ENCODE data around the gene TNFSF12.

The TNFSF12 gene, protein sequence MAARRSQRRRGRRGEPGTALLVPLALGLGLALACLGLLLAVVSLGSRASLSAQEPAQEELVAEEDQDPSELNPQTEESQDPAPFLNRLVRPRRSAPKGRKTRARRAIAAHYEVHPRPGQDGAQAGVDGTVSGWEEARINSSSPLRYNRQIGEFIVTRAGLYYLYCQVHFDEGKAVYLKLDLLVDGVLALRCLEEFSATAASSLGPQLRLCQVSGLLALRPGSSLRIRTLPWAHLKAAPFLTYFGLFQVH

DNA sequence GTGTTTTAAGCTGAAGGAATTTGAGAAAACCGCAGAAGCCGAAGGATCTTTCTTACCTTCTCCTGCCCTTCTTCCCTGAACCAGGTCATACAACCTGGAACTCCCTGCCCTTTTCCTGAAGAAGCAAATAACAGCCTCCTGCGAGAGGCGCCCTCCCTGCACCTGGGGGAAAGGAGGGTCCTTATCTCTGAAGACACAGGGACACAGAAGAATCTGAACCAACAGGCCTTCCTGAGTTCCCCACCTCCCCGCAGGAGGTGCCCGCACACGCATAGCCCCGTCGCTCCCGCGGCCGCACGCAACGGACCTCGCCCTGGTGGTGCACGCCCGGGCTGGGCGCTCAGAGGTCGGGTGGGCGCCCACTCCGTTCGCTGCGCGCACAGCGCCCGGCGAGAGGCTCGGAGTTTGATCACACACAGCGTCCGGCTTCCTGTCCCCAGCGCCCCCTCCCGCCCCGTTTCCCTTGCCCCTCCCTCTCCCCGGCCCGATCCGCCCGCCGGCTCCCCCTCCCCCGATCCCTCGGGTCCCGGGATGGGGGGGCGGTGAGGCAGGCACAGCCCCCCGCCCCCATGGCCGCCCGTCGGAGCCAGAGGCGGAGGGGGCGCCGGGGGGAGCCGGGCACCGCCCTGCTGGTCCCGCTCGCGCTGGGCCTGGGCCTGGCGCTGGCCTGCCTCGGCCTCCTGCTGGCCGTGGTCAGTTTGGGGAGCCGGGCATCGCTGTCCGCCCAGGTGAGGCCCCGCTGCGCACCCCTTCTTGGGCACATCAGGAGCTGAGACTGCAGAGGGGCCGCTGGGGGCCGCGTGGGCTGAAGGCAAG lies at the start of gene TNFSF12:
Gene TNFSF12 (plus strand): TSS at position 474 of the 816 bp plus-strand sequence. CDS start 96 bp downstream, at position 570.
- ChIA-PET POLR2A (no interaction called here), CTCF (interaction anchor here (0.6 to 13.4 kb wide), 7 partner anchors 10 to 268 kb away, joined by 3 to 115 read pairs (median 3); partner anchors contain the start of genes SENP3 and TNFSF13)
- H3K4me3 ChIP-seq (ENCODE audit: low read depth, low read length): peak within 1 kb of the TSS; percentile 70
- DNase-seq (ENCODE audit: low read depth, low spot score): no peak
- TF ChIP-seq, protein P1, sequence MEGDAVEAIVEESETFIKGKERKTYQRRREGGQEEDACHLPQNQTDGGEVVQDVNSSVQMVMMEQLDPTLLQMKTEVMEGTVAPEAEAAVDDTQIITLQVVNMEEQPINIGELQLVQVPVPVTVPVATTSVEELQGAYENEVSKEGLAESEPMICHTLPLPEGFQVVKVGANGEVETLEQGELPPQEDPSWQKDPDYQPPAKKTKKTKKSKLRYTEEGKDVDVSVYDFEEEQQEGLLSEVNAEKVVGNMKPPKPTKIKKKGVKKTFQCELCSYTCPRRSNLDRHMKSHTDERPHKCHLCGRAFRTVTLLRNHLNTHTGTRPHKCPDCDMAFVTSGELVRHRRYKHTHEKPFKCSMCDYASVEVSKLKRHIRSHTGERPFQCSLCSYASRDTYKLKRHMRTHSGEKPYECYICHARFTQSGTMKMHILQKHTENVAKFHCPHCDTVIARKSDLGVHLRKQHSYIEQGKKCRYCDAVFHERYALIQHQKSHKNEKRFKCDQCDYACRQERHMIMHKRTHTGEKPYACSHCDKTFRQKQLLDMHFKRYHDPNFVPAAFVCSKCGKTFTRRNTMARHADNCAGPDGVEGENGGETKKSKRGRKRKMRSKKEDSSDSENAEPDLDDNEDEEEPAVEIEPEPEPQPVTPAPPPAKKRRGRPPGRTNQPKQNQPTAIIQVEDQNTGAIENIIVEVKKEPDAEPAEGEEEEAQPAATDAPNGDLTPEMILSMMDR (IDR thresholded peaks at IDR 0.05; ENCODE audit: insufficient read depth, low read length, missing control alignments): peak; percentile 44

DNA sequence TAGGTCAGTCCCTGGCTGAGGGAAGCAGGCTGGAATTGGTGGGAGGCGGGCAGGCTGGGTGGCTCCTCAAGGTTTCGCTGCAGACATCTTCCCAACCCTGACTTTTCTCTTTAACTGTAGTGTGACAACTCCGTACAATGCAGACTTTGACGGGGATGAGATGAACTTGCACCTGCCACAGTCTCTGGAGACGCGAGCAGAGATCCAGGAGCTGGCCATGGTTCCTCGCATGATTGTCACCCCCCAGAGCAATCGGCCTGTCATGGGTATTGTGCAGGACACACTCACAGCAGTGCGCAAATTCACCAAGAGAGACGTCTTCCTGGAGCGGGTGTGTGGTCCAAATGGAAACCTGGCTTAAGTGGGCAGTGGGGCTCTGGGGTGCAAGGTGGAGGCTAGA lies 49.7 kb upstream of the TNFSF12 start:
- H3K4me3 ChIP-seq (ENCODE audit: low read depth, low read length): no peak overlapping the region
- DNase-seq (ENCODE audit: low read depth, low spot score): no peak
- CTCF ChIA-PET: interaction anchor here (6.5 kb wide), 1 partner anchor 15 kb away, joined by 48 read pairs; no protein-coding TSS in a partner anchor
- TF ChIP-seq, protein P1 (IDR thresholded peaks at IDR 0.05; ENCODE audit: insufficient read depth, low read length, missing control alignments): no peak
- POLR2A ChIA-PET: interaction anchor here (0.7 kb wide), 1 partner anchor 14 kb away, joined by 3 read pairs; no protein-coding TSS in a partner anchor

DNA sequence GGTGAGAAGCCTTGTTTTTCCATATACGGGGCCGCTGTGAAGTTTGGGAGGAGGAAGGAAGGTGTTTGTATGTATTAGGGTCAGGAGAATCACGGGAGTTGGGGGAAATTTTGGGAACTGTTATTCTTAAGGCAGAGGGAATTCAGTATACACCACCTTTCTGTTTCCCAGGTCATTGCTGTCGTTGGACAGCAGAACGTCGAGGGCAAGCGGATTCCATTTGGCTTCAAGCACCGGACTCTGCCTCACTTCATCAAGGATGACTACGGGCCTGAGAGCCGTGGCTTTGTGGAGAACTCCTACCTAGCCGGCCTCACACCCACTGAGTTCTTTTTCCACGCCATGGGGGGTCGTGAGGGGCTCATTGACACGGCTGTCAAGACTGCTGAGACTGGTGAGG lies 47.1 kb upstream of the TNFSF12 start:
- POLR2A ChIA-PET: no interaction called here
- no peak overlapping the region for H3K4me3 ChIP-seq (ENCODE audit: low read depth, low read length)
- no peak for DNase-seq (ENCODE audit: low read depth, low spot score)
- CTCF ChIA-PET: interaction anchor here (1.4 to 6.0 kb wide), 3 partner anchors 12 to 145 kb away, joined by 3 to 63 read pairs (median 9); no protein-coding TSS in a partner anchor
- TF ChIP-seq, protein P1 (IDR thresholded peaks at IDR 0.05; ENCODE audit: insufficient read depth, low read length, missing control alignments): no peak

DNA sequence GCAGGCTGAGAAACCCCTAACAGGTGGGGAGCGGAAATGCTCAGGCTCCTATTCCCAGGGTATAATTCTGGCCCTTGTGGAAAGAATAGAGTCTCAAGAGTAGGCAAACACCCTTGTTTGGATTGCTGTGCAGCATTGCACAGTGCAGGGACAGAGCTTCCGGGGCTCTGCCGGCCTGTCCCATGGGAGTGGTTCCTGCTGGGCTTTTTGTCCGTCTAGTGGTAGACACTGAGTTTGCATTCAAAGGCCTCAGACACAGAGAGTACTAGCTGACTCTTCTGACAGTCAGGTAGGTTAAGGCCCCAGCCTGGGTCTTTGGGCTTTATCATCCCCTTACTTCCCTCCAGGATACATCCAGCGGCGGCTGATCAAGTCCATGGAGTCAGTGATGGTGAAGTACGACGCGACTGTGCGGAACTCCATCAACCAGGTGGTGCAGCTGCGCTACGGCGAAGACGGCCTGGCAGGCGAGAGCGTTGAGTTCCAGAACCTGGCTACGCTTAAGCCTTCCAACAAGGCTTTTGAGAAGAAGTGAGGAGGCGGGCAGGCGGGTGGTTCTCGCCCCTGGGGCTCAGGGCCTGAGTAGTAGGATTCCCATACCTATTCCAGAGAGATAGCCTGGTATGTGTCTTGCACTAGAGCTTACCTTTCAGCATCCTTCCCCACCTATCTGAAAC lies 46.5 kb upstream of the TNFSF12 start:
- TF ChIP-seq, protein P1 (IDR thresholded peaks at IDR 0.05; ENCODE audit: insufficient read depth, low read length, missing control alignments): no peak
- no peak for DNase-seq (ENCODE audit: low read depth, low spot score)
- ChIA-PET POLR2A (interaction anchor here (0.6 kb wide), 1 partner anchor 61 kb away, joined by 3 read pairs; no protein-coding TSS in a partner anchor), CTCF (interaction anchor here (0.7 to 6.0 kb wide), 5 partner anchors 11 to 146 kb away, joined by 3 to 63 read pairs (median 4); partner anchors contain the start of gene SENP3)
- no peak overlapping the region for H3K4me3 ChIP-seq (ENCODE audit: low read depth, low read length)

DNA sequence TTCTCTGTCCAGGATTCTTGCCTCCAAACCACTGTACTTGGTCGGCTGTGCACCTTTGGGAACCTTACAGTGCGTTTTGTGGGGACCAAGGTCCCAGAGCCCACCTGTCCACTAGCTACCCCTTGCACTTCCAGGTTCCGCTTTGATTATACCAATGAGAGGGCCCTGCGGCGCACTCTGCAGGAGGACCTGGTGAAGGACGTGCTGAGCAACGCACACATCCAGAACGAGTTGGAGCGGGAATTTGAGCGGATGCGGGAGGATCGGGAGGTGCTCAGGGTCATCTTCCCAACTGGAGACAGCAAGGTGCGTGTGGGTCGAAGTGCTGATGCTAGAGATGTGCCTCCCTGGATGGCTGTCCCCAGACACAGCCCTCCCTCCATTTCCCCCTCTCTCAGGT lies 45.9 kb upstream of the TNFSF12 start:
- ChIA-PET POLR2A (interaction anchor here (0.6 kb wide), 1 partner anchor 62 kb away, joined by 3 read pairs; no protein-coding TSS in a partner anchor), CTCF (interaction anchor here (0.7 to 6.0 kb wide), 4 partner anchors 10 to 146 kb away, joined by 3 to 63 read pairs (median 4); partner anchors contain the start of gene SENP3)
- no peak for DNase-seq (ENCODE audit: low read depth, low spot score)
- no peak overlapping the region for H3K4me3 ChIP-seq (ENCODE audit: low read depth, low read length)
- TF ChIP-seq, protein P1 (IDR thresholded peaks at IDR 0.05; ENCODE audit: insufficient read depth, low read length, missing control alignments): peak; percentile 16

Data from AG04449 (cell line).